HepG2 (cell line): ENCODE measurements around the gene CAGE1. TPM values are rescaled to one million over a fixed set of nuclear protein-coding genes. Genes with fewer than 3 reads are reported as not detected.
"Not testable (repeated sequence)": the region's sequence is repeated elsewhere in the genome, so short reads cannot be mapped to it uniquely, and the experiment has no call there.

Experiments used
- ATAC-seq: fragments of 200-7000 bp; cut with Tn5 transposase; 3 replicates; pipeline ENCODE4 v1.9.1; 2020; ENCODE audit warnings: mild to moderate bottlenecking, moderate library complexity
- BruUV-seq: library from RNA; stranded (reverse); fragments of 400-500 nt; replicated peaks from 2 replicates; lab custom pipeline; 2021; lab: Mats Ljungman, UMichigan
- CTCF ChIA-PET: fragments of 300-600 bp; formaldehyde crosslinking; extraction: SDS; loops from one replicate; lab custom pipeline; 2021; ENCODE audit warnings: low total read pairs, inconsistent platforms, low intra/inter-chr PET ratio; lab: Yijun Ruan, JAX
- POLR2A ChIA-PET: fragments of 350-600 bp; sonication (Branson Sonifier 250); formaldehyde crosslinking; loops from one replicate; lab custom pipeline; 2020; ENCODE audit warnings: antibody characterized with exemption, inconsistent platforms; lab: Yijun Ruan, JAX
- DNase-seq: peaks from one replicate; pipeline ENCODE4 v3.0.0-alpha.2; 2015; ENCODE audit warnings: low spot score
- FAIRE-seq: peaks from 3 replicates; lab custom pipeline; 2011; peaks lifted over from hg19 to GRCh38; lab: Jason Lieb, UNC
- H2AFZ ChIP-seq: one replicate; pipeline ENCODE4 v1.6.1; 2011; ENCODE audit warnings: low read length, inconsistent platforms
- H3K27ac ChIP-seq: fragments of 300-600 bp; 3 replicates; pipeline ENCODE4 v1.8.0; 2011; ENCODE audit warnings: mixed run types, mild to moderate bottlenecking, mixed read lengths, low read length, inconsistent platforms; ENCODE audit not compliant: insufficient read depth; ENCODE audit errors: extremely low read length
- H3K27me3 ChIP-seq, 2 experiments: fragments of 200-600 bp in 1 of 2; 2 replicates in 1 of 2; 3 replicates in 1 of 2; pipeline versions ENCODE4 v1.6.0 to v1.8.0; 2011; ENCODE audit warnings: low read length in 2 of 2, mild to moderate bottlenecking in 2 of 2, moderate library complexity in 2 of 2, inconsistent platforms in 1 of 2; ENCODE audit not compliant: insufficient read depth in 2 of 2, control insufficient read depth in 1 of 2
- H3K36me3 ChIP-seq, 2 experiments: fragments of 200-600 bp in 1 of 2; replicated peaks in 1 of 2; 2 replicates in 1 of 2; 3 replicates in 1 of 2; pipeline versions ENCODE4 v1.5.1 to v1.8.0; 2011; ENCODE audit warnings: low read length in 2 of 2, inconsistent platforms in 1 of 2; ENCODE audit not compliant: insufficient read depth in 2 of 2, control insufficient read depth in 1 of 2
- H3K4me1 ChIP-seq: 2 replicates; pipeline ENCODE4 v1.5.1; 2012; ENCODE audit warnings: low read length, inconsistent platforms; ENCODE audit not compliant: insufficient read depth
- H3K4me2 ChIP-seq: 2 replicates; pipeline ENCODE4 v1.6.0; 2011; ENCODE audit warnings: low read depth, low read length, inconsistent platforms
- H3K4me3 ChIP-seq, 3 experiments: fragments of 200-600 bp in 1 of 3; sonication (generic), shearing (Covaris generic) in 1 of 3; replicated peaks in 1 of 3; 2 replicates each; pipeline ENCODE4 v1.5.1; 2011 to 2016; ENCODE audit warnings: low read length in 3 of 3, inconsistent platforms in 2 of 3, low read depth in 2 of 3, mild to moderate bottlenecking in 2 of 3, control low read depth in 1 of 3, mixed read lengths in 1 of 3; ENCODE audit not compliant: insufficient read depth in 1 of 3
- H3K79me2 ChIP-seq: one replicate; pipeline ENCODE4 v1.6.1; 2011; ENCODE audit warnings: low read length, inconsistent platforms; ENCODE audit not compliant: insufficient read depth
- H3K9ac ChIP-seq: 2 replicates; pipeline ENCODE4 v1.6.0; 2011; ENCODE audit warnings: mild to moderate bottlenecking, low read depth, low read length, inconsistent platforms; ENCODE audit not compliant: insufficient read depth
- H3K9me3 ChIP-seq: 2 replicates; pipeline ENCODE4 v1.5.1; 2012; ENCODE audit warnings: mild to moderate bottlenecking, low read length
- H4K20me1 ChIP-seq: 2 replicates; pipeline ENCODE4 v1.6.0; 2011; ENCODE audit warnings: inconsistent platforms, mild to moderate bottlenecking, low read length, moderate library complexity; ENCODE audit not compliant: insufficient read depth
- ELF1 ChIP-seq: sonication (generic); formaldehyde crosslinking; IDR thresholded peaks from 2 replicates; pipeline ENCODE4 v1.4.0; 2020; ENCODE audit warnings: missing genetic modification reagents
- GABPB1 ChIP-seq: IDR thresholded peaks from 2 replicates; pipeline ENCODE4 v1.6.1; 2016; ENCODE audit warnings: mild to moderate bottlenecking, missing genetic modification reagents, moderate library complexity, missing compliant biosample characterization
- NFYB ChIP-seq: sonication (generic); formaldehyde crosslinking; IDR thresholded peaks from 2 replicates; pipeline ENCODE4 v1.4.0; 2020; ENCODE audit warnings: missing genetic modification reagents
- NFYC ChIP-seq: IDR thresholded peaks from 2 replicates; pipeline ENCODE4 v1.6.1; 2016; ENCODE audit warnings: missing genetic modification reagents, missing compliant biosample characterization
- NRL ChIP-seq: sonication (generic); formaldehyde crosslinking; IDR thresholded peaks from 2 replicates; pipeline ENCODE4 v1.5.0; 2020; ENCODE audit warnings: missing genetic modification reagents, mild to moderate bottlenecking, moderate library complexity, borderline replicate concordance
- WGBS: methylation state at CpG from one replicate; pipeline ENCODE4 v1.1.6; 2017; ENCODE audit warnings: low lambda C conversion rate; 5-methylcytosine and 5-hydroxymethylcytosine counted together
- in situ Hi-C: cut with HindIII; loops from 2 replicates; pipeline ENCODE4 v1.10.0; 2017; ENCODE audit warnings: low pct_unique_long_range_greater_than_20kb; ENCODE audit not compliant: extremely low pct_ligation_motif_present
- intact Hi-C: fragments of 100-400 bp; cut with micrococcal nuclease; formaldehyde crosslinking; loops from one replicate; pipeline ENCODE4 v1.10.0; 2022; ENCODE audit not compliant: unreplicated experiment
- polyA plus RNA-seq, 8 experiments: library from polyadenylated mRNA; depleted of rRNA in 3 of 8; stranded (reverse) in 7 of 8; unstranded in 1 of 8; fragments of >200 nt; fragmentation: Illumina TruSeq in 4 of 8; extraction: Trizol in 4 of 8; gene quantifications; 2 replicates each; pipeline versions ENCODE4 v1.2.1 to v1.2.3, GENCODE V29; 2011 to 2016; ENCODE audit warnings: low read depth in 4 of 8, missing spikeins in 1 of 8, mixed read lengths in 1 of 8; ENCODE audit not compliant: insufficient read depth in 1 of 8
- total RNA-seq, 5 experiments: library from RNA; depleted of rRNA; stranded (reverse); fragments of >200 nt; fragmentation: Illumina TruSeq; extraction: Trizol; gene quantifications; 2 replicates each; pipeline ENCODE4 v1.2.3, GENCODE V29; 2016; ENCODE audit warnings: low read depth in 1 of 5
- TF ChIP-seq, protein P1 (sequence below): IDR thresholded peaks from 2 replicates; pipeline ENCODE4 v1.4.0; 2020; ENCODE audit warnings: mild to moderate bottlenecking, missing genetic modification reagents
- TF ChIP-seq, protein P2 (sequence below): sonication (generic); formaldehyde crosslinking; IDR thresholded peaks from 2 replicates; pipeline ENCODE4 v1.4.0; 2020; ENCODE audit warnings: missing genetic modification reagents

Gene CAGE1
- total and polyA plus RNA-seq, 2 of the 13 experiments (the other 11 are each of a cell fraction or from before 2014, with no cell fraction given): 0.03 to 0.15 TPM

DNA sequence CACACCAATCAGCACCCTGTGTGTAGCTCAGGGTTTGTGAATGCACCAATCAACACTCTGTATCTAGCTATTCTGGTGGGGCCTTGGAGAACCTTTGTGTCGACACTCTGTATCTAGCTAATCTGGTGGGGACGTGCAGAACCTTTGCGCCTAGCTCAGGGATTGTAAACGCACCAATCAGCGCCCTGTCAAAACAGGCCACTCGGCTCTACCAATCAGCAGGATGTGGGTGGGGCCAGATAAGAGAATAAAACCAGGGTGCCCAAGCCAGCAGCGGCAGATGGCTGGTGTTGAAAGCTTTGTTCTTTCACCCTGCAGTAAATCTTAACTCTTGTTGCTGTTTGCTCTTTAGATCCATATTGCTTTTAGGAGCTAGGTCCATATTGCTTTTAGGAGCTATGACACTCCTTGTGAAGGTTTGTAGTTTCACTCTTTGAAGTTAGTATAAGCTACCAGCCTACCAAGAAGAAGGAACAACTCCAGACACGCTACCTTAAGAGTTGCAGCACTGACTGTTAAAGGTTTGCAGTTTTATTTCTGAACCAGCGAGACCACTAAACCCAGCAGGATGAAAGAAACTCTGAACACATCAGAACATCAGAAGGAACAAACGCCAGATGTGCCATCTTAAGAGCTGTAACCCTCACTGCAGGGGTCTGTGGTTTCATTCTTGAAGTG is 44.6 kb downstream of the CAGE1 start:
- H3K27me3 ChIP-seq, DNase-seq, BruUV-seq, FAIRE-seq, H3K79me2 ChIP-seq, in situ Hi-C loops, H3K27ac ChIP-seq, H3K9ac ChIP-seq, ATAC-seq, H4K20me1 ChIP-seq, H3K36me3 ChIP-seq, H3K4me3 ChIP-seq, CTCF ChIA-PET, intact Hi-C loops: not testable (repeated sequence)
- peaks cover 37% of the 10 kb centered on the region for H3K4me1 ChIP-seq
- POLR2A ChIA-PET: interaction anchor here (0.7 to 0.8 kb wide), 2 partner anchors 29 to 45 kb away, joined by 3 read pairs; partner anchors contain the start of genes CAGE1 and RIOK1
- TF ChIP-seq NFYC (CRISPR knock-in tag): peak; percentile 41; the same call in 1 of the 2 replicates
- TF ChIP-seq NFYB: peak; percentile 60
- TF ChIP-seq, all 625 proteins: peak for 2; not testable (repeated sequence) for 623
- H3K9me3 ChIP-seq, H3K4me2 ChIP-seq: not testable (repeated sequence)
- peak overlapping the region; percentile 46 for H2AFZ ChIP-seq
- 91% methylated on average over 10 of the region's 10 CpGs for WGBS

DNA sequence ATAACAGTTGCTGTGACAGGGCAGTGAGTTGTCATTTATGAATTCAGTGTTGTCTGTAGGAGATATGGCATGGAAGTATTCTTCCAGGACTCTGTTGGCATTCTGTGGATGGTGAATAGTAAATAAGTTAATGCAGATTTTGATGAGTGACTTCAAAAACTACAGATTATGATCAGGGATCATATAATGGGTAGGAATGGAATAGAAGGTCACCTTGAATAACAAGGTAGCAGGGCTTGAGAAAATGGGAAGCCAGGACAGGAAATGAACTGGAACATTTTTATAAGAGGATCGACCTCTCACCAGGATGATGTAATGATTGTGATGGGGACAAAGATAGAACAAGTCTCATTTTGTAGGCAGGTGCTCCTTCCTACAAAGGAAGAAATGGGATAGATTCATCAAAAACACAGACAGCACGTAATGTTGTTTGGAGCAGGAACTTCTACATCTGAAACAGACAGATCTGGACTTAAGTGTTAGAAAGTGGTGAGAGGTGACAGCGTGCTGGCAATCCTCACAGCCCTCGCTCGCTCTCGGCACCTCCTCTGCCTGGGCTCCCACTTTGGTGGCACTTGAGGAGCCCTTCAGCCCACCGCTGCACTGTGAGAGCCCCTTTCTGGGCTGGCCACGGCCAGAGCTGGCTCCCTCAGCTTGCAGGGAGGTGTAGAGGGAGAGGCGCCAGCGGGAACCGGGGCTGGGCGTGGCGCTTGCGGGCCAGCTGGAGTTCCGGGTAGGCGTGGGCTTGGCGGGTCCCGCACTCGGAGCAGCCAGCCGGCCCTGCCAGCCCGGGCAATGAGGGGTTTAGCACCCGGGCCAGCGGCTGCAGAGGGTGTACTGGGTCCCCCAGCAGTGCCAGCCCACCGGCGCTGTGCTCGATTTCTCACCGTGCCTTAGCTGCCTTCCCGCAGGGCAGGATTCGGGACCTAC is 45.7 kb downstream of the CAGE1 start:
- Histone ChIP-seq H3K9ac (no peak overlapping the region), H3K27ac (no peak overlapping the region), H4K20me1 (no peaks in the 10 kb centered on the region), H3K27me3 (no peaks in the 10 kb centered on the region; a peak in 1 of 5 replicates), H3K4me3 (no peak overlapping the region), H3K36me3 (no peaks in the 10 kb centered on the region), H3K4me1 (peaks cover 45% of the 10 kb centered on the region), H3K9me3 (no peaks in the 10 kb centered on the region), H3K4me2 (no peak overlapping the region), H3K79me2 (no peaks in the 10 kb centered on the region), H2AFZ (no peak overlapping the region)
- ChIA-PET POLR2A (no interaction called here), CTCF (no interaction called here)
- TF ChIP-seq, protein P1, sequence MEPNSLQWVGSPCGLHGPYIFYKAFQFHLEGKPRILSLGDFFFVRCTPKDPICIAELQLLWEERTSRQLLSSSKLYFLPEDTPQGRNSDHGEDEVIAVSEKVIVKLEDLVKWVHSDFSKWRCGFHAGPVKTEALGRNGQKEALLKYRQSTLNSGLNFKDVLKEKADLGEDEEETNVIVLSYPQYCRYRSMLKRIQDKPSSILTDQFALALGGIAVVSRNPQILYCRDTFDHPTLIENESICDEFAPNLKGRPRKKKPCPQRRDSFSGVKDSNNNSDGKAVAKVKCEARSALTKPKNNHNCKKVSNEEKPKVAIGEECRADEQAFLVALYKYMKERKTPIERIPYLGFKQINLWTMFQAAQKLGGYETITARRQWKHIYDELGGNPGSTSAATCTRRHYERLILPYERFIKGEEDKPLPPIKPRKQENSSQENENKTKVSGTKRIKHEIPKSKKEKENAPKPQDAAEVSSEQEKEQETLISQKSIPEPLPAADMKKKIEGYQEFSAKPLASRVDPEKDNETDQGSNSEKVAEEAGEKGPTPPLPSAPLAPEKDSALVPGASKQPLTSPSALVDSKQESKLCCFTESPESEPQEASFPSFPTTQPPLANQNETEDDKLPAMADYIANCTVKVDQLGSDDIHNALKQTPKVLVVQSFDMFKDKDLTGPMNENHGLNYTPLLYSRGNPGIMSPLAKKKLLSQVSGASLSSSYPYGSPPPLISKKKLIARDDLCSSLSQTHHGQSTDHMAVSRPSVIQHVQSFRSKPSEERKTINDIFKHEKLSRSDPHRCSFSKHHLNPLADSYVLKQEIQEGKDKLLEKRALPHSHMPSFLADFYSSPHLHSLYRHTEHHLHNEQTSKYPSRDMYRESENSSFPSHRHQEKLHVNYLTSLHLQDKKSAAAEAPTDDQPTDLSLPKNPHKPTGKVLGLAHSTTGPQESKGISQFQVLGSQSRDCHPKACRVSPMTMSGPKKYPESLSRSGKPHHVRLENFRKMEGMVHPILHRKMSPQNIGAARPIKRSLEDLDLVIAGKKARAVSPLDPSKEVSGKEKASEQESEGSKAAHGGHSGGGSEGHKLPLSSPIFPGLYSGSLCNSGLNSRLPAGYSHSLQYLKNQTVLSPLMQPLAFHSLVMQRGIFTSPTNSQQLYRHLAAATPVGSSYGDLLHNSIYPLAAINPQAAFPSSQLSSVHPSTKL (CRISPR knock-in tag): no peak
- TF ChIP-seq ELF1 (CRISPR knock-in tag) (no peak), NRL (CRISPR knock-in tag) (no peak), GABPB1 (CRISPR knock-in tag) (0 out of 2 replicates have a peak, but pooled peaks have one; percentile 7)
- TF ChIP-seq, protein P2, sequence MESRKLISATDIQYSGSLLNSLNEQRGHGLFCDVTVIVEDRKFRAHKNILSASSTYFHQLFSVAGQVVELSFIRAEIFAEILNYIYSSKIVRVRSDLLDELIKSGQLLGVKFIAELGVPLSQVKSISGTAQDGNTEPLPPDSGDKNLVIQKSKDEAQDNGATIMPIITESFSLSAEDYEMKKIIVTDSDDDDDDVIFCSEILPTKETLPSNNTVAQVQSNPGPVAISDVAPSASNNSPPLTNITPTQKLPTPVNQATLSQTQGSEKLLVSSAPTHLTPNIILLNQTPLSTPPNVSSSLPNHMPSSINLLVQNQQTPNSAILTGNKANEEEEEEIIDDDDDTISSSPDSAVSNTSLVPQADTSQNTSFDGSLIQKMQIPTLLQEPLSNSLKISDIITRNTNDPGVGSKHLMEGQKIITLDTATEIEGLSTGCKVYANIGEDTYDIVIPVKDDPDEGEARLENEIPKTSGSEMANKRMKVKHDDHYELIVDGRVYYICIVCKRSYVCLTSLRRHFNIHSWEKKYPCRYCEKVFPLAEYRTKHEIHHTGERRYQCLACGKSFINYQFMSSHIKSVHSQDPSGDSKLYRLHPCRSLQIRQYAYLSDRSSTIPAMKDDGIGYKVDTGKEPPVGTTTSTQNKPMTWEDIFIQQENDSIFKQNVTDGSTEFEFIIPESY (CRISPR knock-in tag): 0 out of 2 replicates have a peak, but pooled peaks have one; percentile 36
- FAIRE-seq (no peak), ATAC-seq (no peak), DNase-seq (no peak)
- 87% methylated on average over 12 of the region's 29 CpGs for WGBS
- no TSS peak for BruUV-seq
- intact Hi-C loops (no loop called here), in situ Hi-C loops (no loop called here)
